ENCODE data around the gene KRTAP9-7.

DNA sequence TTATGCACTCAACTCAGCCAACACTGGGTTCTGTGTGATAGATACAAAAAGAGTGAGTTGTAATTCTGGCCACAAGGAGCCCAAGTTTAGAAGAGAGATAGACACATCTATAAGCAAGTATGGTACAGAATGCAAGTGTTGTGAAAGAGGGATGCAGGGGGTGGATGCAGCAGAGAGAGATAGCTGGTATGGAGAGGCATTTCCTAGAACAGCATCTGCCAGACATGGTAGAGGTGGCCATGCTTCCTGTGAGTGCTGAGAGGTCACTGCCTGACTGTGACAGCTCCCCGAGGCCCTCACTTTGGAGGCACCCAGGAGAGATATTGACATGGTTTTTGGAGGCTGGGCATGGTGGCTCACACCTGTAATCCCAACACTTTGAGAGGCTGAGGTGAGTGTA lies 35.6 kb downstream of the KRTAP9-7 start:
- no peak for TF ChIP-seq CTCF (IDR thresholded peaks at IDR 0.05; ENCODE audit: insufficient read depth, low read length)
- TF ChIP-seq POLR2AphosphoS5 (IDR thresholded peaks at IDR 0.05; ENCODE audit: low read depth), result no peak
- TF ChIP-seq GABPA (IDR thresholded peaks at IDR 0.05; ENCODE audit: low read depth), result no peak
- TF ChIP-seq, protein P1, sequence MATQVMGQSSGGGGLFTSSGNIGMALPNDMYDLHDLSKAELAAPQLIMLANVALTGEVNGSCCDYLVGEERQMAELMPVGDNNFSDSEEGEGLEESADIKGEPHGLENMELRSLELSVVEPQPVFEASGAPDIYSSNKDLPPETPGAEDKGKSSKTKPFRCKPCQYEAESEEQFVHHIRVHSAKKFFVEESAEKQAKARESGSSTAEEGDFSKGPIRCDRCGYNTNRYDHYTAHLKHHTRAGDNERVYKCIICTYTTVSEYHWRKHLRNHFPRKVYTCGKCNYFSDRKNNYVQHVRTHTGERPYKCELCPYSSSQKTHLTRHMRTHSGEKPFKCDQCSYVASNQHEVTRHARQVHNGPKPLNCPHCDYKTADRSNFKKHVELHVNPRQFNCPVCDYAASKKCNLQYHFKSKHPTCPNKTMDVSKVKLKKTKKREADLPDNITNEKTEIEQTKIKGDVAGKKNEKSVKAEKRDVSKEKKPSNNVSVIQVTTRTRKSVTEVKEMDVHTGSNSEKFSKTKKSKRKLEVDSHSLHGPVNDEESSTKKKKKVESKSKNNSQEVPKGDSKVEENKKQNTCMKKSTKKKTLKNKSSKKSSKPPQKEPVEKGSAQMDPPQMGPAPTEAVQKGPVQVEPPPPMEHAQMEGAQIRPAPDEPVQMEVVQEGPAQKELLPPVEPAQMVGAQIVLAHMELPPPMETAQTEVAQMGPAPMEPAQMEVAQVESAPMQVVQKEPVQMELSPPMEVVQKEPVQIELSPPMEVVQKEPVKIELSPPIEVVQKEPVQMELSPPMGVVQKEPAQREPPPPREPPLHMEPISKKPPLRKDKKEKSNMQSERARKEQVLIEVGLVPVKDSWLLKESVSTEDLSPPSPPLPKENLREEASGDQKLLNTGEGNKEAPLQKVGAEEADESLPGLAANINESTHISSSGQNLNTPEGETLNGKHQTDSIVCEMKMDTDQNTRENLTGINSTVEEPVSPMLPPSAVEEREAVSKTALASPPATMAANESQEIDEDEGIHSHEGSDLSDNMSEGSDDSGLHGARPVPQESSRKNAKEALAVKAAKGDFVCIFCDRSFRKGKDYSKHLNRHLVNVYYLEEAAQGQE (IDR thresholded peaks at IDR 0.05; ENCODE audit: insufficient replicate concordance, low read depth), result no peak
